K562 (cell line): ENCODE data around the gene CTH. TPM values are rescaled to one million over a fixed set of nuclear protein-coding genes. Genes with fewer than 3 reads are reported as not detected.

Source experiments
- ATAC-seq: fragments of 200-7000 bp; cut with Tn5 transposase; 3 replicates; pipeline ENCODE4 v1.9.1; 2020; ENCODE audit warnings: moderate library complexity
- BruUV-seq: library from RNA; stranded (reverse); fragments of 400-500 nt; replicated peaks from 2 replicates; lab custom pipeline; 2021; lab: Mats Ljungman, UMichigan
- CTCF ChIA-PET: fragments of 300-600 bp; formaldehyde crosslinking; extraction: SDS; loops from one replicate; lab custom pipeline; 2021; ENCODE audit warnings: low intra/inter-chr PET ratio; lab: Yijun Ruan, JAX
- POLR2A ChIA-PET: fragments of 300-600, 350-650 bp; sonication (Branson Sonifier 250); formaldehyde crosslinking; extraction: SDS; loops from one replicate; lab custom pipeline; 2021; ENCODE audit warnings: antibody characterized with exemption, inconsistent platforms; lab: Yijun Ruan, JAX
- DNase-seq, 4 experiments: peaks; one replicate each; pipeline versions ENCODE4 v3.0.0 to v3.0.0-alpha.2; 2011 to 2018; ENCODE audit warnings: low spot score in 3 of 4, mixed read lengths in 3 of 4; ENCODE audit errors: extremely low read depth in 1 of 4
- FAIRE-seq: peaks from 2 replicates; lab custom pipeline; 2011; peaks lifted over from hg19 to GRCh38; lab: Jason Lieb, UNC
- H2AFZ ChIP-seq: 2 replicates; pipeline ENCODE4 v1.6.0; 2011; ENCODE audit warnings: low read depth, low read length, control low read depth, inconsistent platforms
- H3K27ac ChIP-seq: fragments of 200-600 bp; 3 replicates; pipeline ENCODE4 v1.8.0; 2011; ENCODE audit warnings: low read depth, mild to moderate bottlenecking, control low read depth, inconsistent platforms, low read length, moderate library complexity, mixed read lengths; ENCODE audit errors: extremely low read depth
- H3K27me3 ChIP-seq, 2 experiments: fragments of 300-600 bp in 1 of 2; 2 replicates in 1 of 2; 3 replicates in 1 of 2; pipeline versions ENCODE4 v1.6.0 to v1.8.0; 2011; ENCODE audit warnings: inconsistent platforms in 2 of 2, low read length in 2 of 2, mild to moderate bottlenecking in 1 of 2, mixed read lengths in 1 of 2, moderate library complexity in 1 of 2; ENCODE audit not compliant: control insufficient read depth in 2 of 2, insufficient read depth in 2 of 2
- H3K36me3 ChIP-seq: fragments of 300-600 bp; 3 replicates; pipeline ENCODE4 v1.8.0; 2011; ENCODE audit warnings: mild to moderate bottlenecking, low read length, inconsistent platforms; ENCODE audit not compliant: control insufficient read depth, insufficient read depth
- H3K4me1 ChIP-seq, 2 experiments: fragments of 200-600 bp in 1 of 2; replicated peaks in 1 of 2; 2 replicates in 1 of 2; 3 replicates in 1 of 2; pipeline versions ENCODE4 v1.5.1 to v1.8.0; 2011; ENCODE audit warnings: inconsistent platforms in 2 of 2, low read length in 2 of 2, mild to moderate bottlenecking in 1 of 2, mixed read lengths in 1 of 2, moderate library complexity in 1 of 2; ENCODE audit not compliant: control insufficient read depth in 2 of 2, insufficient read depth in 2 of 2
- H3K4me2 ChIP-seq: 2 replicates; pipeline ENCODE4 v1.6.1; 2011; ENCODE audit warnings: low read length, control low read depth, inconsistent platforms, mixed read lengths; ENCODE audit not compliant: insufficient read depth
- H3K4me3 ChIP-seq: fragments of 200-600 bp; sonication (generic), shearing (Covaris generic); 2 replicates; pipeline ENCODE4 v1.5.1; 2016; ENCODE audit warnings: control low read depth, inconsistent platforms
- H3K79me2 ChIP-seq: fragments of 200-600 bp; 3 replicates; pipeline ENCODE4 v1.8.0; 2011; ENCODE audit warnings: low read length, inconsistent platforms; ENCODE audit not compliant: control insufficient read depth, insufficient read depth
- H3K9ac ChIP-seq, 2 experiments: 2 replicates each; pipeline versions ENCODE4 v1.6.0 to v1.6.1; 2011; ENCODE audit warnings: low read depth in 2 of 2, low read length in 2 of 2, control low read depth in 1 of 2, inconsistent platforms in 1 of 2, mild to moderate bottlenecking in 1 of 2, mixed read lengths in 1 of 2; ENCODE audit not compliant: insufficient read depth in 1 of 2
- H3K9me1 ChIP-seq: one replicate; pipeline ENCODE4 v1.6.0; 2011; ENCODE audit warnings: inconsistent platforms, mild to moderate bottlenecking, low read length, moderate library complexity; ENCODE audit not compliant: control insufficient read depth, insufficient read depth
- H3K9me3 ChIP-seq: replicated peaks from 2 replicates; pipeline ENCODE4 v1.5.1; 2011; ENCODE audit warnings: low read depth, low read length, inconsistent platforms; ENCODE audit not compliant: control insufficient read depth, insufficient read depth
- H4K20me1 ChIP-seq: replicated peaks from 2 replicates; pipeline ENCODE4 v1.6.1; 2011; ENCODE audit warnings: low read length, inconsistent platforms, mixed read lengths; ENCODE audit not compliant: control insufficient read depth, insufficient read depth
- EGR1 ChIP-seq: fragments of 450-650 bp; conservative IDR thresholded peaks from 2 replicates; pipeline ENCODE4 v1.6.1; 2017; ENCODE audit warnings: mild to moderate bottlenecking
- FOXA3 ChIP-seq, 2 experiments: fragments of 450-650 bp in 1 of 2; sonication (generic) in 1 of 2; formaldehyde crosslinking; IDR thresholded peaks in 1 of 2; conservative IDR thresholded peaks in 1 of 2; 2 replicates each; pipeline versions ENCODE4 v1.4.0 to v1.8.0; 2020 to 2022; ENCODE audit warnings: mild to moderate bottlenecking in 2 of 2, missing genetic modification reagents in 1 of 2
- KHSRP ChIP-seq: fragments of 450-650 bp; IDR thresholded peaks from 2 replicates; pipeline ENCODE4 v1.6.1; 2017
- KLF13 ChIP-seq: fragments of 450-650 bp; IDR thresholded peaks from 2 replicates; pipeline ENCODE4 v1.6.1; 2016; ENCODE audit warnings: missing genetic modification characterization, low read depth, mild to moderate bottlenecking, missing compliant biosample characterization, moderate library complexity, borderline replicate concordance
- ZNF174 ChIP-seq: fragments of 250-450 bp; sonication (Bioruptor Pico); IDR thresholded peaks from 2 replicates; pipeline ENCODE4 v1.4.0; 2020; ENCODE audit warnings: mild to moderate bottlenecking
- WGBS: fragments of 100-300 bp; shearing (Covaris generic); methylation state at CpG from one replicate; pipeline ENCODE4 v1.1.6; 2016; ENCODE audit warnings: low coverage, mixed read lengths; ENCODE audit not compliant: insufficient coverage; ENCODE audit errors: missing lambda C conversion rate; 5-methylcytosine and 5-hydroxymethylcytosine counted together
- in situ Hi-C: fragments of 300-500 bp; cut with MboI; formaldehyde crosslinking; loops from 4 replicates; pipeline ENCODE4 v1.15.0; 2018; ENCODE audit warnings: inconsistent platforms, mixed read lengths
- intact Hi-C: fragments of 100-400 bp; cut with micrococcal nuclease; formaldehyde crosslinking; loops from 2 replicates; pipeline ENCODE4 v1.14.2; 2022
- polyA plus RNA-seq, 8 experiments: library from polyadenylated mRNA; depleted of rRNA in 4 of 8; stranded (reverse) in 5 of 8; unstranded in 3 of 8; fragments of >200 nt; fragmentation: Nextera tagmentation in 2 of 8; fragmentation: Illumina TruSeq in 1 of 8; extraction: Ambion mirVana in 2 of 8; extraction: Trizol in 1 of 8; gene quantifications; 2 replicates each; pipeline versions ENCODE4 v1.2.1 to v1.2.3, GENCODE V29; 2011 to 2014; ENCODE audit warnings: inconsistent platforms in 1 of 8, missing spikeins in 1 of 8
- total RNA-seq, 7 experiments: library from RNA; depleted of rRNA in 6 of 7; stranded (reverse); fragments of >200 nt in 6 of 7; fragmentation: Illumina TruSeq in 2 of 7; extraction: Trizol in 2 of 7; gene quantifications; 2 replicates each; pipeline versions ENCODE4 v1.2.1 to v1.2.3, GENCODE V29; 2011 to 2021; ENCODE audit warnings: low replicate concordance in 1 of 7
- TF ChIP-seq, protein P1 (sequence below): fragments of 450-650 bp; IDR thresholded peaks from one replicate; pipeline ENCODE4 v1.6.1; 2018; ENCODE audit warnings: mild to moderate bottlenecking, moderate library complexity; ENCODE audit not compliant: partially characterized antibody
- TF ChIP-seq, protein P2 (sequence below): fragments of 450-650 bp; conservative IDR thresholded peaks from 2 replicates; pipeline ENCODE4 v1.6.1; 2016; ENCODE audit warnings: missing genetic modification characterization, low read depth, mild to moderate bottlenecking, control low read depth, missing compliant biosample characterization

Gene CTH
- total and polyA plus RNA-seq, 9 of the 15 experiments (the other 6 are each of a cell fraction or from before 2014, with no cell fraction given) = 8.0 to 54.4 (median 30.9) TPM

DNA sequence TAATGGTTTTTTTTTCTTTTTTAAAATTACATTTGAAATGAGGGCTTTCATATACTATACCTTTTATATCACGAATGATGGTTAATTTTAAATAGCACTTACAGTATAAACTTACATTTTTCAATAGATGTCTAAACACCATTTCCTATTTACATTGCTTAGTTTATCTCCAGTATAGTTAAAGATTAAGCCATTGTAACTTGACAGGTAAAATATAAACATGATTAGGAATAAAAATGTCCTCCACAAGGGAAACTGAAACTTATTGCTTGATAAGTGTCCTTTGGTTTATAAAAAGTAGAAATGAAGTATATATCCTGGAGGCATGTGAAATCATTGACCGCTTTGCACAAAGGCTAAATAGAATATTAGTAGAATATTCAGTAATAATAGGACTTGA lies 20.2 kb downstream of the CTH start:
- no peaks in the 10 kb centered on the region for H3K4me1 ChIP-seq
- in situ Hi-C loops = no loop called here
- intact Hi-C loops = no loop called here
- DNase-seq = no peak
- no peak for ATAC-seq
- CTCF ChIA-PET = no interaction called here
- FAIRE-seq = no peak
- no peak overlapping the region for H3K9ac ChIP-seq
- H3K9me3 ChIP-seq = no peaks in the 10 kb centered on the region
- no peak overlapping the region for H3K27ac ChIP-seq
- no peaks in the 10 kb centered on the region for H3K27me3 ChIP-seq
- BruUV-seq = no TSS peak
- no peaks in the 10 kb centered on the region for H3K9me1 ChIP-seq
- peaks cover 51% of the 10 kb centered on the region for H3K36me3 ChIP-seq
- no peaks in the 10 kb centered on the region for H3K79me2 ChIP-seq
- no peak for TF ChIP-seq EGR1
- no peak for TF ChIP-seq FOXA3 (CRISPR knock-in tag; conservative IDR thresholded peaks at IDR 0.05 in 1 of 2, IDR thresholded peaks at IDR 0.05 in 1 of 2)
- TF ChIP-seq, protein P1, sequence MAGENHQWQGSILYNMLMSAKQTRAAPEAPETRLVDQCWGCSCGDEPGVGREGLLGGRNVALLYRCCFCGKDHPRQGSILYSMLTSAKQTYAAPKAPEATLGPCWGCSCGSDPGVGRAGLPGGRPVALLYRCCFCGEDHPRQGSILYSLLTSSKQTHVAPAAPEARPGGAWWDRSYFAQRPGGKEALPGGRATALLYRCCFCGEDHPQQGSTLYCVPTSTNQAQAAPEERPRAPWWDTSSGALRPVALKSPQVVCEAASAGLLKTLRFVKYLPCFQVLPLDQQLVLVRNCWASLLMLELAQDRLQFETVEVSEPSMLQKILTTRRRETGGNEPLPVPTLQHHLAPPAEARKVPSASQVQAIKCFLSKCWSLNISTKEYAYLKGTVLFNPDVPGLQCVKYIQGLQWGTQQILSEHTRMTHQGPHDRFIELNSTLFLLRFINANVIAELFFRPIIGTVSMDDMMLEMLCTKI = no peak
- no peak for TF ChIP-seq KHSRP
- TF ChIP-seq, protein P2, sequence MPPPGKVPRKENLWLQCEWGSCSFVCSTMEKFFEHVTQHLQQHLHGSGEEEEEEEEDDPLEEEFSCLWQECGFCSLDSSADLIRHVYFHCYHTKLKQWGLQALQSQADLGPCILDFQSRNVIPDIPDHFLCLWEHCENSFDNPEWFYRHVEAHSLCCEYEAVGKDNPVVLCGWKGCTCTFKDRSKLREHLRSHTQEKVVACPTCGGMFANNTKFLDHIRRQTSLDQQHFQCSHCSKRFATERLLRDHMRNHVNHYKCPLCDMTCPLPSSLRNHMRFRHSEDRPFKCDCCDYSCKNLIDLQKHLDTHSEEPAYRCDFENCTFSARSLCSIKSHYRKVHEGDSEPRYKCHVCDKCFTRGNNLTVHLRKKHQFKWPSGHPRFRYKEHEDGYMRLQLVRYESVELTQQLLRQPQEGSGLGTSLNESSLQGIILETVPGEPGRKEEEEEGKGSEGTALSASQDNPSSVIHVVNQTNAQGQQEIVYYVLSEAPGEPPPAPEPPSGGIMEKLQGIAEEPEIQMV (tag) = no peak
- TF ChIP-seq KLF13 (tag) = no peak
- TF ChIP-seq ZNF174 (CRISPR knock-in tag) = no peak
- no peaks in the 10 kb centered on the region for H4K20me1 ChIP-seq
- POLR2A ChIA-PET = interaction anchor here (0.7 kb wide), 1 partner anchor 17 kb away, joined by 4 read pairs; no protein-coding TSS in a partner anchor
- WGBS = 88% methylated on average over 2 of the region's 2 CpGs
- no peak overlapping the region for H3K4me3 ChIP-seq
- no peak overlapping the region for H3K4me2 ChIP-seq
- no peak overlapping the region for H2AFZ ChIP-seq
